ENCODE results near the gene CRISPLD2. TPM values are rescaled to one million over a fixed set of nuclear protein-coding genes. Genes with fewer than 3 reads are reported as not detected.

Gene CRISPLD2
- total and polyA plus RNA-seq, 8 donors, result 13.8 to 106 (median 24.9) TPM

DNA sequence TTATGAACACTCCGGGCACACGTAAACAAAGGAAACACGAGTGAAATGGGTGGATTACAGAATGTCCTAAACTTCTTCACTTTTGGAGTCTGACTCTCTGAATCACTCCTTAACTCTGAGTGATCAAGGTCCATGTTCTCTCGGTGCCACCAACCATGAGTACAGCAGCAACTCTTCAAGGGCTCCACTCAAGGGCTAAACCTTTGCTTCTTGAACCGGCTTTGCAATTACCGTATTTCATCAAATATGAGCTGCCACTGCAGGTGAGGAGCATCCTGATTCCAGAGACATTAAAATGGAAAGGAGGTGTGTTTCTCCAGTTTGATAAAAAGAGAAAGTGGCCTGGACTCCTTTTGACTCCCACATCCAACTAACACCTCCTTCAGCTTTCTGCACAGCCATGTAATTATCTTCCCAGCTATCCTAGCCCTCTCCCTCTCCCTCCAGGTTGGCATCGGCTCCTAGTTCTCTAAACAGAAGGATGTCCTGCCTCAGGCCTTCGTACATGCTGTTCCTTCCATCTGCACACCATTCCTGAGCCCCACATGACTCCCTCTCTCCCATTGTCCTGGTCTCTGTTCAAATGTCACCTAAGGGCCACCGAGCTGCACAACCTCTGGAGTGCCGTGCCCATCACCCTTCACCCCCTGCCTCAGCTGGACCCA lies 130.1 kb downstream of the CRISPLD2 start:
- no peaks in the 10 kb centered on the region for H3K9me3 ChIP-seq
- peaks cover 7 to 35% of the 10 kb centered on the region in 2 donors for H3K4me1 ChIP-seq
- no peak overlapping the region for H3K4me3 ChIP-seq
- DNase-seq (no peak), ATAC-seq (peak; percentile 69)
- intact Hi-C loops (cut with DNase I), result loop anchor here in 1 of 2 donors (5.0 kb wide), 1 partner anchor 198 kb away; no protein-coding TSS in a partner anchor
- H3K36me3 ChIP-seq, result no peaks in the 10 kb centered on the region
- no peaks in the 10 kb centered on the region for H3K27me3 ChIP-seq
- TF ChIP-seq, protein P1, sequence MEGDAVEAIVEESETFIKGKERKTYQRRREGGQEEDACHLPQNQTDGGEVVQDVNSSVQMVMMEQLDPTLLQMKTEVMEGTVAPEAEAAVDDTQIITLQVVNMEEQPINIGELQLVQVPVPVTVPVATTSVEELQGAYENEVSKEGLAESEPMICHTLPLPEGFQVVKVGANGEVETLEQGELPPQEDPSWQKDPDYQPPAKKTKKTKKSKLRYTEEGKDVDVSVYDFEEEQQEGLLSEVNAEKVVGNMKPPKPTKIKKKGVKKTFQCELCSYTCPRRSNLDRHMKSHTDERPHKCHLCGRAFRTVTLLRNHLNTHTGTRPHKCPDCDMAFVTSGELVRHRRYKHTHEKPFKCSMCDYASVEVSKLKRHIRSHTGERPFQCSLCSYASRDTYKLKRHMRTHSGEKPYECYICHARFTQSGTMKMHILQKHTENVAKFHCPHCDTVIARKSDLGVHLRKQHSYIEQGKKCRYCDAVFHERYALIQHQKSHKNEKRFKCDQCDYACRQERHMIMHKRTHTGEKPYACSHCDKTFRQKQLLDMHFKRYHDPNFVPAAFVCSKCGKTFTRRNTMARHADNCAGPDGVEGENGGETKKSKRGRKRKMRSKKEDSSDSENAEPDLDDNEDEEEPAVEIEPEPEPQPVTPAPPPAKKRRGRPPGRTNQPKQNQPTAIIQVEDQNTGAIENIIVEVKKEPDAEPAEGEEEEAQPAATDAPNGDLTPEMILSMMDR (IDR thresholded peaks at IDR 0.05), result no peak
- no peak overlapping the region for H3K27ac ChIP-seq

DNA sequence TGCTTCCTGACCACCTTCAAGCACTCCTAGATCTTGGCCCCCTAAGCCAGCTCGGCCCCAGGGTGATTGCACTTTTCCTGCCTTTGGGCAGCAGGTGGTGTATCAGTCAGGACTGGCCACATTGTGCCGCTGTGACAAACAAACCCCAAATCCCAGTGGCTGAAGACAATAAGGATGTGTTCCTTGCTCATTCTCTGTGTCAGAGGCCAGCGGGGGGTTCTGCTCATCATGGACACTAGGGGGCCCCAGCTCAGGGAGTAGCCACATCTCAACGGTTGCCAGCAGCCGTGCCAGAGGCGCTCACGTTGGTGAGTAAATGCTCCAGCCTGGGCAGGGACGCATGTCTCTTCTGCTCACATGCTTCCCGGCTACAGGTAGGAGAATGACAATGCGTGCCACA lies 131.1 kb downstream of the CRISPLD2 start:
- intact Hi-C loops (cut with DNase I), result loop anchor here in 1 of 2 donors (5.0 kb wide), 1 partner anchor 199 kb away; no protein-coding TSS in a partner anchor
- no peak overlapping the region for H3K27ac ChIP-seq
- TF ChIP-seq, protein P1 (IDR thresholded peaks at IDR 0.05), result no peak
- no peaks in the 10 kb centered on the region for H3K27me3 ChIP-seq
- ATAC-seq, result no peak
- DNase-seq, result no peak
- H3K4me3 ChIP-seq, result no peak overlapping the region
- no peaks in the 10 kb centered on the region for H3K9me3 ChIP-seq
- H3K36me3 ChIP-seq, result no peaks in the 10 kb centered on the region
- peaks cover 7 to 35% of the 10 kb centered on the region in 2 donors for H3K4me1 ChIP-seq

DNA sequence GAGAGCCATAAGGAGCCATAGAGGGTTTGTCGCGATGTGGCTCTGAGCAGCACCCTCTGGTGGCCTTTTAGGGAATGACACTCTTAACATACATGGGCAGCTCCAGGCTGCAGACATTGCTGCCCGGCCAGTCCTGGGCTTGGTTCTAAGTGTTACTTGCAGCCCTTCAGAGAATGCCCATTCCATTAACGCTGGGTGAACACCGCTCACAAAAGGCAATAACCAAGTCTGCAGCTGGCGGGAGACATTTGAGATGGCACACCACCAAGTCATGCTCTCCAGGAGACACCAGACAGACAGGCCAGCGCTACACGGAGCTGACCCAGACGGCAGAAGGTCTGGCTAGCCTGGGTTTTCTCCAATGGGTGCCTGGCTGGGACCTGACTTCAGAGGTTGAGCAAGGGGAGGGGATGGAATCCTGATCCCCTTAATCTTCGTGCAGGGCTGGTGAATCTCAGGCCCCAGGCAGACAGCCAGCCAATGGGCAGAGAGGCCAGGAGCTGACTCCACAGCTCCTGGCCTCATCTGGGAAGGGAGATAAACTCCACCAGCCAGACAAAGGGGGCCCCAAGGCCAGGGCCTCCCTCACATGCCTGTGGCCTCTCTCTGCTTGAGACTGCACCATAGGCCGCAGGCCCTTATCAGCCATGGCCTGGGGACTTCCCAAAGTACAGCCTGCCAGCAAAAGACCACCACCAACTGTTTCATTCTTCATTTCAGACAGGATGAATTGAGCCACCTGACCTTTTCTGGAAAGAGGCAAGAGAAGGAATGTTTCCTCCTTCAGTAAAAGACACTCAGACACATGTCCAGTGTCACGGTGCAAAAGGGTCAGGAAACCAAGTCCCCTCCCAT lies 132.8 kb downstream of the CRISPLD2 start:
- intact Hi-C loops (cut with DNase I), result loop anchor here in 1 of 2 donors (5.0 kb wide), 1 partner anchor 200 kb away; no protein-coding TSS in a partner anchor
- H3K27ac ChIP-seq, result peak overlapping the region in 1 of 2 donors; percentile 33
- H3K9me3 ChIP-seq, result no peaks in the 10 kb centered on the region
- no peaks in the 10 kb centered on the region for H3K27me3 ChIP-seq
- no peaks in the 10 kb centered on the region for H3K36me3 ChIP-seq
- peak; percentile 96 for ATAC-seq
- TF ChIP-seq, protein P1 (IDR thresholded peaks at IDR 0.05), result peak; percentile 82 to 97
- H3K4me3 ChIP-seq, result no peak overlapping the region
- peak; percentile 56 to 87 (median 73) for DNase-seq
- H3K4me1 ChIP-seq, result peaks cover 7 to 28% of the 10 kb centered on the region in 2 donors

DNA sequence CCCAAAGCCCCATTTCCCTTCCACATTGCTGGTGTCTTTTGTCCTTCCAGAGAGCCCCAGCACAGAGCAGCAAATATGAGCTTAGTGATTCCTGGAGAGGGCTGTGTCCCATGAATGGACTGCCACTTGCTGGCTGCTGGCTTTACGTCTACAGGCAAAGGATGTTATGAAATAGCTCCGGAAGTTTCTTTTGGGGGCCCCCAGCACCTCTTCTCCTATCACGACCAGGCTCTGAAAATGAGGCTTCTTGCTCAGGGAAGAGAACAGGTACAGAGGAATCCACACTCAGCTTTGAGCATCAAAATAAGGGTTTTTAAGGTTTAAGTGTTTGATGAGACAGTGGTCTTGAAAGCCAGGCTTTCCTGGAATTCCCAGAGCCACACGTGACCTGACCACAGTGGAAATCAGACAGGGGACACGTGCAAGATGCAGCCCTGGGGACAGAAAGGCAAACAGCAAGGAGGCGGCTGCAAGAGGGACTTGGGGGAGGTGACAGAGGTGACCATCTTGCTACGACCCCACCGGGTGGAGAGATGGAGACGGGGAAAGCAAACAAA lies 133.5 kb downstream of the CRISPLD2 start:
- no peaks in the 10 kb centered on the region for H3K36me3 ChIP-seq
- ATAC-seq (no peak), DNase-seq (no peak)
- intact Hi-C loops (cut with DNase I), result loop anchor here in 1 of 2 donors (5.0 kb wide), 1 partner anchor 201 kb away; no protein-coding TSS in a partner anchor
- H3K4me1 ChIP-seq, result peaks cover 7 to 28% of the 10 kb centered on the region in 2 donors
- H3K27ac ChIP-seq, result peak overlapping the region in 1 of 2 donors; percentile 33
- no peaks in the 10 kb centered on the region for H3K27me3 ChIP-seq
- H3K9me3 ChIP-seq, result no peaks in the 10 kb centered on the region
- TF ChIP-seq, protein P1 (IDR thresholded peaks at IDR 0.05), result no peak
- no peak overlapping the region for H3K4me3 ChIP-seq
